ENCODE data around the gene ARFRP1. TPM values are rescaled to one million over a fixed set of nuclear protein-coding genes. Genes with fewer than 3 reads are reported as not detected.

ARFRP1 gene
- total RNA-seq, 1 experiment from 2014 or later: 42.7 TPM

DNA sequence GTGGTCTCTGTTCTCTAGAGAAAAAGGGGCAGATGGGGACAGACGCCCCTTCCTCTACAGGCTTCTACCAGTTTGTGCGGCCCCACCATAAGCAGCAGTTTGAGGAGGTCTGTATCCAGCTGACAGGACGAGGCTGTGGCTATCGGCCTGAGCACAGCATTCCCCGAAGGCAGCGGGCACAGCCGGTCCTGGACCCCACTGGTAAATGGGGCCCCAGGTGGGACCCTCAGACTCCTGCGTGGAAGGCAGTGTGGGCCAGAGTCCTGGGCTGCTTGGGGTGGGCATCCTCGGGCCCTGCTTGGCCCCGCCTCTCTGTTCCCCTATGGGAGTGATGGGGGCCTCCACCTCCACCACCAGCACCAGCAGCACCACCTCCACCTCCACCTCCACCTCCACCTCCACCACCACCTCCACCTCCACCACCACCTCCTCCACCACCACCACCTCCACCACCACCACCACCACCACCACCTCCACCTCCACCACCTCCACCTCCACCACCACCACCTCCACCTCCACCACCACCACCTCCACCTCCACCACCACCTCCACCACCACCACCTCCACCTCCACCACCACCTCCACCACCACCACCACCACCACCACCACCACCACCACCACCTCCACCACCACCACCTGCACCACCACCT is 14.6 kb downstream of the ARFRP1 start:
- Histone ChIP-seq H2AFZ (ENCODE audit: low read length) (no peak overlapping the region), H3K23me2 (ENCODE audit: insufficient read length, low read depth, low read length, poor library complexity, severe bottlenecking) (peaks cover 4% of the 10 kb centered on the region), H3K9me3 (ENCODE audit: control insufficient read depth, low read depth, low read length) (no peaks in the 10 kb centered on the region), H3K56ac (ENCODE audit: insufficient read length, low read depth, low read length) (no peak overlapping the region), H2BK12ac (ENCODE audit: insufficient read length, low read depth, low read length) (no peak overlapping the region), H3K4me1 (ENCODE audit: insufficient read depth, low read length) (no peaks in the 10 kb centered on the region), H3T11ph (ENCODE audit: low read length) (no peak overlapping the region), H3K9ac (ENCODE audit: extremely low read depth, insufficient read length, low read length) (no peak overlapping the region), H4K5ac (ENCODE audit: insufficient read length, low read depth, low read length) (no peak overlapping the region), H2BK5ac (ENCODE audit: insufficient read length, low read length) (no peak overlapping the region), H3K27me3 (ENCODE audit: insufficient read depth, low read length) (no peaks in the 10 kb centered on the region), H3K79me1 (ENCODE audit: insufficient read depth, low read depth, low read length, poor library complexity, severe bottlenecking) (no peaks in the 10 kb centered on the region), H4K8ac (replicated peaks; ENCODE audit: insufficient read length, low read depth, low read length) (no peak overlapping the region), H3K4ac (ENCODE audit: low read depth, low read length) (no peak overlapping the region), H3K18ac (ENCODE audit: insufficient read length, low read depth, low read length) (no peak overlapping the region), H2AK5ac (ENCODE audit: insufficient read length, low read length) (no peak overlapping the region), H3K4me2 (ENCODE audit: insufficient read depth, insufficient read length, low read length) (no peak overlapping the region), H3K27ac (ENCODE audit: insufficient read length, low read depth, low read length) (no peak overlapping the region), H3K79me2 (ENCODE audit: insufficient read depth, low read length) (no peaks in the 10 kb centered on the region), H3K14ac (ENCODE audit: insufficient read depth, low read length) (no peak overlapping the region), H3K23ac (ENCODE audit: insufficient read length, low read depth, low read length) (no peak overlapping the region), H4K91ac (ENCODE audit: insufficient read length, low read depth, low read length) (no peak overlapping the region), H4K20me1 (ENCODE audit: control insufficient read depth, insufficient read depth, insufficient read length) (no peaks in the 10 kb centered on the region), H2BK20ac (ENCODE audit: low read depth, low read length, poor library complexity, severe bottlenecking) (no peak overlapping the region), H2BK120ac (ENCODE audit: low read depth, low read length, poor library complexity, severe bottlenecking) (no peak overlapping the region), H2BK15ac (ENCODE audit: low read depth, low read length) (no peak overlapping the region)
- H3K27ac Mint-ChIP-seq: no peak overlapping the region
- H3K4me1 Mint-ChIP-seq: peaks cover 2 to 10% of the 10 kb centered on the region in 2 experiments
- no peak for DNase-seq
- H3K27me3 Mint-ChIP-seq (ENCODE audit: low read depth): peaks cover 6% of the 10 kb centered on the region
- H3K36me3 Mint-ChIP-seq (ENCODE audit: insufficient read depth in 1 of 3, low read depth in 3 of 3): peaks cover 14 to 20% (median 17%) of the 10 kb centered on the region in 3 experiments; a peak in 6 of 7 replicates
- TF ChIP-seq, protein P1, sequence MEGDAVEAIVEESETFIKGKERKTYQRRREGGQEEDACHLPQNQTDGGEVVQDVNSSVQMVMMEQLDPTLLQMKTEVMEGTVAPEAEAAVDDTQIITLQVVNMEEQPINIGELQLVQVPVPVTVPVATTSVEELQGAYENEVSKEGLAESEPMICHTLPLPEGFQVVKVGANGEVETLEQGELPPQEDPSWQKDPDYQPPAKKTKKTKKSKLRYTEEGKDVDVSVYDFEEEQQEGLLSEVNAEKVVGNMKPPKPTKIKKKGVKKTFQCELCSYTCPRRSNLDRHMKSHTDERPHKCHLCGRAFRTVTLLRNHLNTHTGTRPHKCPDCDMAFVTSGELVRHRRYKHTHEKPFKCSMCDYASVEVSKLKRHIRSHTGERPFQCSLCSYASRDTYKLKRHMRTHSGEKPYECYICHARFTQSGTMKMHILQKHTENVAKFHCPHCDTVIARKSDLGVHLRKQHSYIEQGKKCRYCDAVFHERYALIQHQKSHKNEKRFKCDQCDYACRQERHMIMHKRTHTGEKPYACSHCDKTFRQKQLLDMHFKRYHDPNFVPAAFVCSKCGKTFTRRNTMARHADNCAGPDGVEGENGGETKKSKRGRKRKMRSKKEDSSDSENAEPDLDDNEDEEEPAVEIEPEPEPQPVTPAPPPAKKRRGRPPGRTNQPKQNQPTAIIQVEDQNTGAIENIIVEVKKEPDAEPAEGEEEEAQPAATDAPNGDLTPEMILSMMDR (conservative IDR thresholded peaks at IDR 0.05): no peak
- WGBS (ENCODE audit: extremely low coverage, insufficient read length, low lambda C conversion rate): no CpG with 5 or more reads among the region's 10 CpGs
- H3K4me3 Mint-ChIP-seq: no peak overlapping the region
- peaks cover 3 to 5% of the 10 kb centered on the region in 2 experiments; a peak in 3 of 5 replicates for H3K9me3 Mint-ChIP-seq
